HG02943 (cell line): Measurements from ENCODE around the gene BMI1.

ENCODE experiments used
- ATAC-seq: cut with Tn5 transposase; IDR thresholded peaks from one replicate; pipeline ENCODE4 v1.9.1; 2021; ENCODE audit warnings: mild to moderate bottlenecking, low read depth, moderate library complexity; ENCODE audit not compliant: unreplicated experiment

BMI1 gene

DNA sequence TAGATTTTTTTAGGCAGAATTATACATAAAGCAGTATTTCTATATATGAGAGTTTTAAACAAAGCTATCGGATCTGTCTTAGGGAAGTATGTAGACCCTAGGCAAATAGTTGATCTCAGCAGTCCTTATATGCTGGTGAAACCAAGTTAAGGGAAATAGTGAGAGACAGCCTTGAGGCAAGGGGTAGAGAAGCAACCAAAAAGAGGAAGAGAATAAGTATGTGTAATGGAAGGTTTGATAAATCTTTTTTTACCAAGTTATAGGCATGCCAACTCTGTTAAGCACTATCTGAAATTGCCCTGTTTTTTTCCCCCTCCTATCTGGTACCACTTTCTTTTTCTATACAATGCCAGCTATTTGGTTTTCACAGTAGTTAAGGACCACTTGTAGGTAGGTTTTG is 44.3 kb downstream of the BMI1 start:
- ATAC-seq, result no peak

DNA sequence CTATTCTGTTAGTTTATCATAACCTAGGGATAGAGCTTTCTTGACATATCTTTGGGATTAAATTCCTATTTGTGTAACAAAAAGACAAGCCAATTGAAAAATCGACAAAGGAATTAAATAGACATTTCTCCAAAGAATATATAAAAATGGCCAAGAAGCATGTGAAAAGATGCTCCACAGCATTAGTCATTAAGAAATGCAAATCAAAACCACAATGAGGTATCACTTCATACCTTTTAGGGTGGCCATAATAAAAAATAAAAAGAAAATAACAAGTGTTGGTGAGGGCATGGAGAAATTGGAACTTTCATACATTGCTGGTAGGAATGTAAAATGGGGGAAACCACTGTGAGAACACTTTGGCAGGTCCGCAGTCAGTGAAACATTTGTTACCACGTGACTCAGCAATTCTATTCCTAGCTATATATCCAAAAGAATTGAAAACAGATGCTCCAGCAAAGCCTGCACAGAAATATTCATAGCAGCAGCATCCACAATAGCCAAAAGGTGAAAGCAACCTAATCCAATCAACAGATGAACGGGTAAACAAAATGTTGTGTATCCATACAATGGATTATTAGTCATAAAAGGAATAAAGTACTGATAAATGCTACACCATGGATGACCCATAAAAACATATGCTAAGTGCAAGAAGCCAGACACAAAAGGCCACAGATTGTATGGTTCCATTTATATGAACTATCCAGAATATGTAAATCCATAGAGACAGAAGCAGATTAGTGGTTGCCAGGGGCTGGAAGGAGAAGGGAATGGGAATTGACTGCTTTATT is 44.9 kb downstream of the BMI1 start:
- ATAC-seq, result no peak

DNA sequence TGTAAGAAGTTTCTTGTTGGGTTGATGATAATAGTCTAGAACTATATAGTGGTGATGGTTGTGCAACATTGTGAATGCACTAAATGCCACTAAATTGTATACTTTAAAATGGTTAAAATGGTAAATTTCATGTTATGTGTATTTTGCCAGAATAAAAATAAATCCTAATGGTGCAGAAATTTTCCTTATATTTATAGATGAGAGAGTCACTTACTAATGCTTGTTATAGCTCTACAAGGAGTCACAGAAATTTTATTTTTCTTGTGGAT is 45.5 kb downstream of the BMI1 start:
- no peak for ATAC-seq

DNA sequence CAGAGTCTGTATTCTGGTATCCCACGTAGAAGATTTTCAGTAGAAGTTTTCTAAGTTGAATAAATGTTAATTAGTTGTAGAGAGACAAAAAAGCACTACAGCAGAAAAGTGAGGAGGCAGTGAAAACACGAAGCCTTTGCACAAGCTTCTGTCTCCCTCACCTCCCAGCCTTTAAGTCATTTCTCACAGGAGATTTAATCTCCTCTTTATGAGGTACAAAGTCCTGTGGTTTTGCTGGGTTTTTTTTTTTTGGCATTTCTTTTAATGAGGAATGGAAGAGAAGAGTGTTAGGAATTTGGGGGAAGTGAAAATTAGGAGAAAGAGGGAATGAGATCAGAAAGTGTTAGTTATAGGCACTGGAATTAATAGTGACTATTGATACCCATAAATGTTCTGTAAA is 45.9 kb downstream of the BMI1 start:
- no peak for ATAC-seq

DNA sequence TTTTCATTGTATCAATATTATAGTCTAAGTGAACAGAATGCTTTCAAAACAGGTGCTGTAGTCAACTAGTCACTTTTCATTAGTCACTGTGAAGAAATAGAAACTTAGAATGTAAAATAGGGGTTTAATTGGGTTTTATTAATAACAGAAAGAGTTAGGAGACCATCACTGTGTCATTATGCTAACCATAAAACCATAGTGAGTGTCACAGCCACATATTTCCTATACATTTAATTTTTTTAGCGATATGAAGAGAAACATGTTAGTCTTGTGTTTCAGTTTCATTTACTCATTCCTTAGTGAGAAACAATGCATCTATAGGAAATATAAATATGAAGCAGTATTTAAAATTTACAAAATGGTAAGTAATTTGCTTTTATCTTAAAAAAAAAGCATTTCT is 46.6 kb downstream of the BMI1 start:
- no peak for ATAC-seq

DNA sequence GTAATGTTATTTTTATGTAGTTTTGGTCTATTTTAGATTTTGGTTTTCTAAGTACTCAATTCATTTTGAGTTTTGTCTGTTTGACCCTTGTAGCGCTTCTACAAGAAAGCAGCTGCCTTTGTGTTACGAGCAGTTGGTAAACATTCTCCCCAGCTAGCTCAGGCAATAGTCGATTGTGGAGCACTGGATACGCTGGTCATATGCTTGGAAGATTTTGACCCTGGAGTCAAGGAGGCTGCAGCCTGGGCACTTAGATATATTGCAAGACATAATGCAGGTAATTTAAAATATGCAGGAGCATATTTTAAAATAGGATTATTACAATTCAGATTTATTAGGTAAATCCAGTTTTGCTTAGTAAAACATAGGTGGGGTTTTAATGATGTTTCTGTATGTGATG is 47.5 kb downstream of the BMI1 start:
- ATAC-seq, result no peak

DNA sequence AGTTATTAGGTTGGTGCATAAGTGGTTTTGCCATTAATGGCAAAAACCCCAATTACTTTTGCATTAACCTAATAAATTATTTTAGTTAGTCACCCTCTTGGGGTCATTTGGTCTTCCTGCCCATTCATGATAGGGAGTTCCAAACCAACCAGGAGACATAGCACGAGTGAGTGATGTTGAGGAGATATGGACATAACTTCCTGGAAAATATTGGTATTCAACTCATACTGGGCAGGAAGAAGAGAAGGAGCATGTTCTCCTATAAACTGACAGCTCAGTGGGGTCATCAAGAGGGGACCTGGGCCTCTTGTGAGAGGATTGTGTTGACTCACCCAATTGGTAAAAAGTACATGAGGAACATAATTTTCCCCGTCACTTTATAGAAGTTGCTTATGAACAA is 48.1 kb downstream of the BMI1 start:
- no peak for ATAC-seq

DNA sequence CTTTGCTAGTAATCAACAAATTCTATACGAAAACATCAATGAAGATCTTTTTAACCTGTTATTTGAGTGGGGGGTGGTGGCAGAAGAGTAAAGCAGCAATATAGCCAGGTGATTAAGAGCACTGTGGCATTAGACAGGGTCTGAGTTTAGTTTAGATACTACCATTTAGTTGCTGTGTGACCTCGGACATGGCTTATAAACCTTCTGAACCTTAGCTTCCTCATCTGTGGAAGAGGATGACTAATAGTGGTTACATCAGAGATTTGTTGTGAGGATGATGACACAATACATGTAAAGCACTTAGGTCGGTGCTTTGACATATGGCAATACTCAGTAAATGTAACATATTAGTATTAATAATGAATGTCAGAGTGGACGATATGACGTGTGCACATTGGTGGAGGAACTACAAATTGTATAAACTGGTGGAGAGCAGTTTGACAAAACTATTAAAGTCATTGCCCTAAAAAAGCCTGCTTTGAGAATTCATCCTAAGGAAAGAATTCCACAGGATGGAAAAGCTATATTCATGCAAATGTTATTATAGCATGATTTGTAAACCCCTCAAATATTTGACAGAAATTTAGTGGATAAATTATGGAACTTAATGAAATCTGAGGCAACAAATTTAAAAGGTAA is 48.7 kb downstream of the BMI1 start:
- ATAC-seq, result no peak

DNA sequence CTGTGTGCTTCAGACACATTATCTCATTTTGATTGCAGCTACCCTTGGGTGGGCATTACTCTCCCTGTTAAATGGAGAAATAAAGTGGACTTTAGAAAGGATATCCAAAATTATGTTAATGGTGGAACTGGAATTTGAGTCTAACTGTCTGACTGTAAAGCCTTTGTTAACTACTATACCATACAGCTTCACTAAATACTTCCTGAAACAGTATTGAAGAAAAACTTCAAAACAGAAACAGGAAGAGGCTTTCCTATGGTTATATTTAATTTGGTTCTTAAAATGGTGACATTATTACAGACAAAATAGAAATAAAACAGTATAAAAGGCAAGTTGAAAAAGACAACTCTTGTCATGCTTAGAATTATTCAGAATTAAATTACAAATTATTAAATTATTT is 49.4 kb downstream of the BMI1 start:
- no peak for ATAC-seq

DNA sequence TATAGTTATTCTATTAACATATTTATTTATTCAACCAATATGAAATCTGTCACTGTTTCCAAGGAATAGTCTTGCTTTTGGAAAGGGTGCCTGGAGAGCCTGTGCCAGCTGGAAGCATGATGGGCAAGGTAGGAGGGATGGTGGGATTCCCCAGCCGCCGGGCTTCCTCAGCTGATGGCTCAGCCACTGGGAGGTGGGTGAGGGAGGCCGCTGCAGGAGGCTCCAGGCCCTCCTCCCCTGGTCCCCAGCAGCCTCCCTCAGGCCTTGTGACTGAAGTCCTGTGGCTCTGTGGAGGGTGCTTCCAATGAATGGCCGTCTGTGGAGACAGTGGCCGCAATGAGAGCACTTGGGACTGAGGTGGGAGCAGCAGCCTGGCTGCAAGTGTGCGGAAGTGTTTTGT is 51.4 kb downstream of the BMI1 start:
- ATAC-seq, result no peak

DNA sequence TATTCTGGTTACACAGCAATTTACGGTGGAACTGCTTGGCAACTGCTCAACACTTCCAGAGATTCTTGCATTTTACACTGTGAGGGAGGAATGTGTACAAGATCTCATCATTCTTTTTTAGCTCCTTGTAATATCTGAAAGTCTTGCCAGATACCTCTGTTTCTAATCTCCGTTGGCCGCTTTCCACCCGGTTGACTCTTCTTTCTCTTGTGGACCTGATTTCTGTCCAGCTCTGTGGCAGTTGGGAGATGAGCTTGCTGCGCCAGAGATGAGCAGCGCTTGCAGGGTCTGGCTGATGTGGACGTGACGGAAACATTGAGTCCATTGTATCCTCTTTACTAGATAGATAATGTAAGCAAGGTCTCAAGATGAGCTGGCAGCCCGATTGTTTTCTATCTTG is 52.0 kb downstream of the BMI1 start:
- no peak for ATAC-seq

DNA sequence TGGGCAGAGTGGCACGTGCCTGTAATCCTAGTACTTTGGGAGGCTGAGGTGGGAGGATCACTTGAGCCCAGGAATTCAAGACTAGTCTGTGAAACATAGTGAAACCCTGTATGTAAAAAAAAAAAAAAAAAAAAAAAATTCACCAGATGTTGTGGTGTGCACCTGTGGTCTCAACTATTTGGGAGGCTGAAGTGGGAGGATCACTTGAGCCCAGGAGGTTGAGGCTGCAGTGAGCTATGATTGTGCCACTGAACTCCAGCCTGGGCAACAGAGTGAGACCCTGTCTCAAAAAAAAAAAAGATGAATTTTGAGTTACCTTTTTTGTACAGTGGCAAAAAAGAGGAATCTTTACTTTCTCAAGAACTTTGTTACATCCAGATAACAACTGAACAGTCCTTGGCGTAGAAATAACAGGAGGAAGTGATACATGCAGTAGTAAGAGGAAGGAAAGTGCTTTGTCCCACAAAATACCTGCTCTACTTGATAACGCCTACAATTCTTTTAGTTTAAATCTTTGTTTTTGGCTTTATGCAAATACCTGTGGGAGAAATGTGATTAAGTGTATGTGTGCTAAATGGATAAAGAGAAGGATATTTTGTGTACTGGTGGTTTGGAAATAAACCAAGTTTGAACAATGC is 53.7 kb downstream of the BMI1 start:
- ATAC-seq, result no peak

DNA sequence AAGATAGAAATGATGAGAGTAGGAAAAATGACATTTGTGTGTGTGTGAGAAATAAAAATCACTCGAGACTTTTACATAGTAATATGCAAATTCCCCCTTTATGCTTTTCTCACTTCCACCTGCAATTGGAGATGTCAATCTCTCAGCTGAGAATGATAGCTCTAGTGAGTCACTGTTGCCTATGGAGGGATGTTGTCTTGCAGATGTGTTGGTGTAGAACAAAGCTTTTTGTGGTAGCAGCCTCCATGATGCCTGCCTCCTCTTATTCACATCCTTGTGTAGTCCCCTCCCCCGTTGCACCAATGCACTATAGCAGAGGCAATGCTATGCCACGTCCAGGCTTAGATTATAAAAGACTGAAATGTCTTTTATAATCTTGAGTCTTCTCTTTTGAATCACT is 58.2 kb downstream of the BMI1 start:
- ATAC-seq, result peak; percentile 37
